ENCODE data around the gene LPIN2.

LPIN2 gene

GRCh38 chr18:3013024-3013804 is at the start of gene LPIN2:
Gene LPIN2 (minus strand): TSS chr18:3013144. CDS start chr18:2960840, 52,304 bp downstream.
- TF ChIP-seq CTCF (conservative IDR thresholded peaks at IDR 0.05) (no peak), ZFX (IDR thresholded peaks at IDR 0.05) (peak; percentile 20; the same call in 1 of the 2 replicates)
- H3K27ac ChIP-seq = peak within 1 kb of the TSS; percentile 89

- TF ChIP-seq ZFX (IDR thresholded peaks at IDR 0.05) = no peak
- TF ChIP-seq CTCF (conservative IDR thresholded peaks at IDR 0.05) = no peak
- H3K27ac ChIP-seq = no peak overlapping the region
Measured at GRCh38 chr18:3061581-3062312, 48.8 kb upstream of the LPIN2 start.

GRCh38 chr18:3060667-3061580 is 48.0 kb upstream of the LPIN2 start:
- TF ChIP-seq CTCF (conservative IDR thresholded peaks at IDR 0.05) (no peak), ZFX (IDR thresholded peaks at IDR 0.05) (no peak)

GRCh38 chr18:3059272-3059671 is 46.3 kb upstream of the LPIN2 start:
- TF ChIP-seq CTCF (conservative IDR thresholded peaks at IDR 0.05) (no peak), ZFX (IDR thresholded peaks at IDR 0.05) (no peak)
- no peak overlapping the region for H3K27ac ChIP-seq

More at GRCh38 chr18:3060667-3061580, 48.0 kb upstream of the LPIN2 start:
- no peak overlapping the region for H3K27ac ChIP-seq

- TF ChIP-seq ZFX (IDR thresholded peaks at IDR 0.05) = no peak
- no peak for TF ChIP-seq CTCF (conservative IDR thresholded peaks at IDR 0.05)
- no peak overlapping the region for H3K27ac ChIP-seq
Measured at GRCh38 chr18:3058328-3059191, 45.6 kb upstream of the LPIN2 start.

GRCh38 chr18:3057526-3057925 is 44.6 kb upstream of the LPIN2 start:
- no peak overlapping the region for H3K27ac ChIP-seq
- TF ChIP-seq CTCF (conservative IDR thresholded peaks at IDR 0.05) = no peak
- TF ChIP-seq ZFX (IDR thresholded peaks at IDR 0.05) = no peak

Data from C4-2B (cell line).